ENCODE data around the gene MAD1L1. TPM values are rescaled to one million over a fixed set of nuclear protein-coding genes. Genes with fewer than 3 reads are reported as not detected.

The MAD1L1 gene
- total RNA-seq, 4 donors from 2014 or later: 18.4 to 39.1 (median 25.7) TPM

DNA sequence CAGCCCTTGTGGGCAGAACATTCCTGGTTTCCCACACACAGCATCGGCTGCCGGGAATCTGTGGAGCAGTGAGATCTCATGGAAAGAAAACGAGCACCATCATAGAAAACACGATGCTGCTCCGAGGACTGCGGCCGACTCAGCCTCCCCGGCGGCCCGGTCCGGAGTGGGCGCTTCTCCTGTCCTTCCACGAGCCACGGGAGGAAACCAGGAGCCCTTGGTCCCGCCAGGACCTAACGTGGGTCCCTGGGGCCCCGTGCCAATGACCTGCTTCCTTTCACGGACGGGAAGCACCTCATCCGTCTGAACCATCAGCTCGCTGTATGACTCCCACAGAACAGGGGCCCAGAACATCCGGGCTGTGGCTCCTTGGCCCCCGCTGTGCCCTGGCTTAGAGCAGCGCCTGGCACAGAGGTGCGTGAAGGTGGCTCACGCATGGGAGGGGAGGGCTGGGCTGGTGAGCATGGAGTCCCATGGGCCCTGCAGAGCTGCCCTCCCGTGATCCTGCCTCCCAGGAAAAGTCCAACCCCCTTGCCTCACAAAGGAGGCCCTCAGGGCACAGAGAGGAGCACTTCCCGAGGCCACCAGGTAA lies 280.5 kb downstream of the MAD1L1 start:
- ATAC-seq (ENCODE audit: low FRiP score): no peak
- no peak for DNase-seq (ENCODE audit: low spot score)
- TF ChIP-seq, protein P1, sequence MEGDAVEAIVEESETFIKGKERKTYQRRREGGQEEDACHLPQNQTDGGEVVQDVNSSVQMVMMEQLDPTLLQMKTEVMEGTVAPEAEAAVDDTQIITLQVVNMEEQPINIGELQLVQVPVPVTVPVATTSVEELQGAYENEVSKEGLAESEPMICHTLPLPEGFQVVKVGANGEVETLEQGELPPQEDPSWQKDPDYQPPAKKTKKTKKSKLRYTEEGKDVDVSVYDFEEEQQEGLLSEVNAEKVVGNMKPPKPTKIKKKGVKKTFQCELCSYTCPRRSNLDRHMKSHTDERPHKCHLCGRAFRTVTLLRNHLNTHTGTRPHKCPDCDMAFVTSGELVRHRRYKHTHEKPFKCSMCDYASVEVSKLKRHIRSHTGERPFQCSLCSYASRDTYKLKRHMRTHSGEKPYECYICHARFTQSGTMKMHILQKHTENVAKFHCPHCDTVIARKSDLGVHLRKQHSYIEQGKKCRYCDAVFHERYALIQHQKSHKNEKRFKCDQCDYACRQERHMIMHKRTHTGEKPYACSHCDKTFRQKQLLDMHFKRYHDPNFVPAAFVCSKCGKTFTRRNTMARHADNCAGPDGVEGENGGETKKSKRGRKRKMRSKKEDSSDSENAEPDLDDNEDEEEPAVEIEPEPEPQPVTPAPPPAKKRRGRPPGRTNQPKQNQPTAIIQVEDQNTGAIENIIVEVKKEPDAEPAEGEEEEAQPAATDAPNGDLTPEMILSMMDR (IDR thresholded peaks at IDR 0.05): no peak

GRCh38 chr7:1951600-1951999 lies 281.1 kb downstream of the MAD1L1 start:
- DNase-seq (ENCODE audit: low spot score) (no peak), ATAC-seq (ENCODE audit: low FRiP score) (no peak)
- TF ChIP-seq, protein P1 (IDR thresholded peaks at IDR 0.05): no peak

DNA sequence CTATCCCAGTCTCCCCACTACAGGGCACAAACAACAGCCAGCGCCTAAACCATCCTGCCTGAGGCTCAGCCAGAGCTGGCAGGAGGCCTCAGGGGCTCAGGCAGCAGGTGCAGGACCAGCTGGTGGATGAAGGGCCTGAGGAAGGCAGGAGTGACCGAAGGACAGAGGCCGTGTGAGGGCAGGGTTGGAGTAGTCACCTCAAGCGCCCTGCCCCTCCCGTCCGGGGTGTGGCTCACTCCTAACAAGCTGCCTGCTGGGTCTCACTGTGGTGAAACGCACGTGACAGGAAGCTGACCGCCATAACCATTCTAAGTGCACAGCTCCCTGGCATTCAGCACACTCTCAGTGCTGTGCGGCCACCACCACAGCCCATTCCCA lies 281.6 kb downstream of the MAD1L1 start:
- no peak for DNase-seq (ENCODE audit: low spot score)
- no peak for ATAC-seq (ENCODE audit: low FRiP score)
- TF ChIP-seq, protein P1 (IDR thresholded peaks at IDR 0.05): no peak

DNA sequence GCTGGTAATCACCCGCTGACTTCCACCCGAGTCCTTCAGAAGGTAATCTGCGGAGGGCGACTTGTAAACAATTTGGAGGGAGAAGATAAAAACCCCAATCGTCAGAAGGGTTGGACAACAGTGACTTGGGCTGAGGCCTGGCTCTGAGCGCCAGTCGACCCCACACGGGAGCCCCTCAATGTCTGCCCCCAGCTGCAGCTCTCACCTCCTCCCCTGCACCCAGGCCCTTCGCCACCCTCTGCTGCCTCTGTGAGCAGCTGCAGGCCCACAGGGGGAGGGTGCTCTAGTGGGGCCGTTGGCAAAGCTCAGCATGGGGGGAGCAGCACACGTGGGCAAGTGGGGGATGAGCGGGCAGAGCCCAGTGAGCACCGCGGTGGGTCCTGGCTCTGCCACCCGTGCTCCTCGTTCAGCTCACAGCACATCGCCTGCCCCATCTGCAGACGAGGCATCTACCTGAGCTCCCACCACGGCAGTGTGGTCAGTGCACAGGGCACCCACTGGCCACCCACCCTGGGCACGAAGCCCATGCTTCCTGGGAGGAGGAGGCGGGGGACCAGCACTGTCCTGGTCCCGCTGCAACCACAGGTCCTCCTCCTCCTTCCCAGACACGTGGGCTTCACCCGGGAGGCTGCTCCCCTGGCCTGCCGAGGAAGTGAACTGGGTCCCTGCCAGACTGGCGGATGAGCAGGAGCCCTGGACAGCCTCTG lies 282.1 kb downstream of the MAD1L1 start:
- no peak for ATAC-seq (ENCODE audit: low FRiP score)
- DNase-seq (ENCODE audit: low spot score): no peak

DNA sequence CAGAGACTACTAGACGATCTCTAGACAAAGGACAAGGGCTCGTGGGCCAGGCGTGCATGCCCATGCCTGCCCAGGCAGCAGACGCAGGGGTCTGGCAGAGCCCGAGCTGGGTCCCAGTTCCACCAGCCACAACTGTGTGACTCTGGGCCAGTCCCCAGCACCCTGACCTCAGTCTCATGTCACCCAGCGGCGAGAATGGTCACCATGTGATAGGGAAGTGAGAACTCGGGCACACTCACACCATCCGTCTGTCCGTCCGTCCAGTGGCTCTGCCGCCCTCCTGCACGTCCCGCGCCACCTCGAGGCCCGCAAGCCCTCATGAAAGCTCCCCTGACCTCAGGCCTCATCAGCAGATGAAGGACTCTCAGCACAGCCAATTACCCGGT lies 282.7 kb downstream of the MAD1L1 start:
- no peak for DNase-seq (ENCODE audit: low spot score)
- no peak for ATAC-seq (ENCODE audit: low FRiP score)
- TF ChIP-seq, protein P1 (IDR thresholded peaks at IDR 0.05): no peak

More for the DNA sequence above, 282.1 kb downstream of the MAD1L1 start:
- TF ChIP-seq, protein P1 (IDR thresholded peaks at IDR 0.05): no peak

DNA sequence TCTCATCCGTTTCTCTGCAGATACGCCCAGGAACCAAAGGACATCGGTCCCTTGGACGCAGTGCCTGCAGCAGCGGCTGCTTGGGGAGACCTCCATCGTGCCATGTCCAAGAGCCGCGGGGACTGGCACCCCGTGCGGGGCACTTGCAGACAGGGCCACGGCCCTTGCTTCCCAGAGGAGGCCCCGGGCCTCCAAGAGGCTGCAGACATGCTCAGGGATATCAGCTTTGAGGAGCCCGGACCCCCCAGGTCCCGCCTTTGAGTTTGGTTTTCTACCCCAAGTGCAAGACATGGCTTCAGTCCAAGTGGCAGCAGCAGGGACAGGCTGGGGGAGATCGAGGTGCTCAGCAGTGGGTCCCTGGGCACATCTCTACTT lies 283.1 kb downstream of the MAD1L1 start:
- TF ChIP-seq, protein P1 (IDR thresholded peaks at IDR 0.05): no peak
- no peak for DNase-seq (ENCODE audit: low spot score)
- ATAC-seq (ENCODE audit: low FRiP score): no peak
